Measurements from ENCODE around the gene SLMAP.
A peak's percentile ranks its signal among the peaks of the same experiment; 100 is the strongest.

The SLMAP gene

DNA sequence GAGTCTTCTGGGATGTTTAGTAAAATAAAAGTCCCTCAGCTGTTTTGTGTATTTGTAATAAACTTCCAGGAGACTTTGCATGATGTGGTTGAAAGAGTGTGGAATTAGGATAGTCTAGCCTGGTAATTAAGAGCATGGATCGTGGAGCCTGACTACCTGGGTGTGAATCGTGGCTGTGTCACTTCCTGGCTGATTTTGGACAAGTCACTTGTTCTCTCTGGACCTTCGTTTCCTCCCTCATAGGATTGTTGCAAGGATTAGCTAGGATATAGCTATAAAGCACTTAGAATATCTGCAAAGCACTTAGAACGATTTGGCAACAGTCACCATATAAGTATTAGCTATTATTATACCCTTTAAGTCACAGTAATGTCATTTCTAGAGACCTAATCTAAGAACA, 40.2 kb downstream of the SLMAP start:
- H2AK5ac ChIP-seq (ENCODE audit: low read length, severe bottlenecking), result no peak overlapping the region
- no peak overlapping the region for H3K9ac ChIP-seq (ENCODE audit: low read length)
- H3K18ac ChIP-seq (ENCODE audit: low read depth in 1 of 2, low read length in 2 of 2), result peak overlapping the region in 1 of 2 experiments; percentile 62
- peaks cover under 1% of the 10 kb centered on the region for H3K4me1 ChIP-seq (ENCODE audit: control insufficient read depth, insufficient read depth, low read depth, low read length)
- peak overlapping the region; percentile 60 for H4K8ac ChIP-seq (ENCODE audit: low read length)
- no peak overlapping the region for H3K4ac ChIP-seq (ENCODE audit: low read depth in 1 of 2, low read length in 2 of 2)
- H3K27me3 ChIP-seq (ENCODE audit: control insufficient read depth in 1 of 2, insufficient read depth in 1 of 2, low read length in 2 of 2), result no peaks in the 10 kb centered on the region
- H2BK12ac ChIP-seq (ENCODE audit: low read length in 2 of 2), result no peak overlapping the region
- no peaks in the 10 kb centered on the region for H3K36me3 ChIP-seq (ENCODE audit: control insufficient read depth in 1 of 2, insufficient read depth in 2 of 2, low read depth in 1 of 2, low read length in 2 of 2)
- no peaks in the 10 kb centered on the region for H3K9me3 ChIP-seq (ENCODE audit: control insufficient read depth, low read length)
- peak; percentile 31 for DNase-seq
- H2BK15ac ChIP-seq (ENCODE audit: low read depth, poor library complexity, severe bottlenecking), result no peak overlapping the region
- H3K79me1 ChIP-seq (replicated peaks; ENCODE audit: low read length, poor library complexity, severe bottlenecking), result peaks cover 10% of the 10 kb centered on the region
- no peak overlapping the region for H4K91ac ChIP-seq (ENCODE audit: low read length)
- no peak overlapping the region for H2AFZ ChIP-seq (ENCODE audit: low read depth, low read length)
- H3K23ac ChIP-seq (ENCODE audit: low read length in 2 of 2), result no peak overlapping the region
- no peak overlapping the region for H3K14ac ChIP-seq (ENCODE audit: low read length in 2 of 2)
- H3K27ac ChIP-seq (ENCODE audit: low read length, poor library complexity, severe bottlenecking), result no peak overlapping the region
- WGBS, result 20% methylated on average over 2 of the region's 4 CpGs
- H3K4me3 ChIP-seq (ENCODE audit: insufficient read depth in 1 of 2, low read depth in 1 of 2, low read length in 2 of 2), result no peak overlapping the region
- H2BK5ac ChIP-seq (ENCODE audit: low read depth, low read length, poor library complexity, severe bottlenecking), result no peak overlapping the region
- H2BK120ac ChIP-seq (ENCODE audit: low read depth, low read length), result no peak overlapping the region
- no peak overlapping the region for H3K4me2 ChIP-seq (ENCODE audit: low read length, poor library complexity, severe bottlenecking)

DNA sequence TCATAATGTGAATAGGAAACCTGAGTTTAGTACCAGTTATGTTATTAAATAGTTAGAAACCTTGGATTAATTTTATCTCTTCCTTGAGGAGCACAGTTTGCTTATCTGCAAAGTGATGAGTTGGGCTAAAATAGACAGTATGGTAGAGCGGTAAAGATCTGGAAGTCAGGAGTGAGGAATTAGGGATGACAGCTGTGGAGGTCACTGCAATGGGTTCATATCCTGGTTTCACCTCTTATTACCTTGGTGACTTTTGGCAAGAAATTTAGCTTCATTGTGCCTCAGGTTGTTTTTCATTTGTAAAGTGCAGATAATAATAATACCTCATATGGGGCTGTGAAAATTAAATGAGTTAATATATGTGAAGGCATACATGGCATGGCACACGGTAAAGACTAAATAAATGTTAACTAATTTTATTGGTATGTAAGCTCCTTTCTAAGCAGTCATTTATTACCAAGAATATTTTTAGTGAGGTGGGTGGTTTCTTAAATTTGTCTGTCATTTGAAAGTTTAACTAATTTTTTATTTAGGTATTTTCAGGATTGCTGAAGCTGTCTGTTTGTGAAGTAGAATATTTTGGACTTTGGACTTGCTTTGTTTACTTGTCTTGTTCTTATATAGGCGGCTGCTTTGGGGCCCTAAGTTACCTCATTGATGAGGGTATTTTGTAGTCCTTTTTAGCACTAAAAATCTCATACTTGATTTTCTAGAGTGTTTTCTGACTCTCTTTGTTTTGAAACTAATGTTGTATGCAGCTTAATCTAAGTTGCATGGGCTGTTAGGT, 41.8 kb downstream of the SLMAP start:
- no peak overlapping the region for H3K4me2 ChIP-seq (ENCODE audit: low read length, poor library complexity, severe bottlenecking)
- 89% methylated on average over 3 of the region's 3 CpGs for WGBS

DNA sequence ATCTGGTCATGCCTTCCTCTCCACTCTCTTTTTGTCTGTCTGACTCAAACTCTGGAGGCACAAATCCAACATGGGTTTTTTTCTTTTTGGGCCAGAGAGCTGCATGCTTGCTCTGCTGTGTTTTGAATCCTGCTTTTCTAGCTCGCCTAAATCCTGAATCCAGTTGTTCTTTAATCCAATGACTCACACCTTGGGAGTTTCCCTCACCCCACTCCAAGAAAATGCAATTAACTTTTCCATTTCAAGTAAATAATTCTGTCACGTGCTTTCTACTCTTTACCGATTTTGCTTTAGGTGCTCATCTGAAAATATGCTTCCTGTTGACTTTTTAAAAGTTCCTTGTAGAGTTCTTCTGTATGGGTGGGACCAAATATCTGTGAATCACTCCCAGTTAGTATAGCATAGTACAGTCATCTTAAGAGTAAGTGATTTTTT, 47.6 kb downstream of the SLMAP start:
- DNase-seq, result peak; percentile 96
- 2% methylated on average over 2 of the region's 3 CpGs for WGBS

More for the DNA sequence above, 41.8 kb downstream of the SLMAP start:
- Histone ChIP-seq H3K27ac (ENCODE audit: low read length, poor library complexity, severe bottlenecking) (no peak overlapping the region), H3K14ac (ENCODE audit: low read length in 2 of 2) (no peak overlapping the region), H2BK12ac (ENCODE audit: low read length in 2 of 2) (no peak overlapping the region), H3K9ac (ENCODE audit: low read length) (no peak overlapping the region), H3K36me3 (ENCODE audit: control insufficient read depth in 1 of 2, insufficient read depth in 2 of 2, low read depth in 1 of 2, low read length in 2 of 2) (no peaks in the 10 kb centered on the region), H4K8ac (ENCODE audit: low read length) (no peak overlapping the region), H4K91ac (ENCODE audit: low read length) (no peak overlapping the region), H2BK5ac (ENCODE audit: low read depth, low read length, poor library complexity, severe bottlenecking) (no peak overlapping the region), H3K9me3 (ENCODE audit: control insufficient read depth, low read length) (no peaks in the 10 kb centered on the region), H3K4me3 (ENCODE audit: insufficient read depth in 1 of 2, low read depth in 1 of 2, low read length in 2 of 2) (no peak overlapping the region), H2AFZ (ENCODE audit: low read depth, low read length) (no peak overlapping the region), H3K79me1 (replicated peaks; ENCODE audit: low read length, poor library complexity, severe bottlenecking) (peaks cover 11% of the 10 kb centered on the region), H2BK15ac (ENCODE audit: low read depth, poor library complexity, severe bottlenecking) (no peak overlapping the region), H3K4ac (ENCODE audit: low read depth in 1 of 2, low read length in 2 of 2) (no peak overlapping the region), H3K18ac (ENCODE audit: low read depth in 1 of 2, low read length in 2 of 2) (no peak overlapping the region), H2AK5ac (ENCODE audit: low read length, severe bottlenecking) (no peak overlapping the region), H3K4me1 (ENCODE audit: control insufficient read depth, insufficient read depth, low read depth, low read length) (peaks cover 2% of the 10 kb centered on the region), H2BK120ac (ENCODE audit: low read depth, low read length) (no peak overlapping the region), H3K27me3 (ENCODE audit: control insufficient read depth in 1 of 2, insufficient read depth in 1 of 2, low read length in 2 of 2) (no peaks in the 10 kb centered on the region), H3K23ac (ENCODE audit: low read length in 2 of 2) (no peak overlapping the region)
- DNase-seq, result no peak

DNA sequence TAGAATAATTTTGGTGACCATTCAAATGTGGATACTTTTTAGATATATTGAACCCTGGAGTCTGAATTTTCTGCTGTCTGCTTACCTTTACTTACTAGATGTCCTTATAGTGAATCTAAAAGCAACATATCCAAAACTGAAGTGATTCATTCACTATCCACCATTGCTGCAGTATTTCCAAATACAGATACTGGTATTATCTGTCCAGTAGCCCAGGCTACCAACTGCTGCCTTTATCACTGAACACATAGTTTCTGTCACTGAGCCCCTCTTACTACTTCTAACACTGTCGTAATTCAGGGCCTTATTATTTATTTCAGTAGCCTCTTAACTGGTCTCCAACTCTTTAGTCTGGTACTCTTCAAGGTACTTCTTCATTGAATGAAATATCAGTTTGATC, 49.2 kb downstream of the SLMAP start:
- no peak for DNase-seq
- no peak overlapping the region for H2BK5ac ChIP-seq (ENCODE audit: low read depth, low read length, poor library complexity, severe bottlenecking)

More for the DNA sequence above, 47.6 kb downstream of the SLMAP start:
- Histone ChIP-seq H2BK12ac (ENCODE audit: low read length in 2 of 2) (no peak overlapping the region), H3K36me3 (ENCODE audit: control insufficient read depth in 1 of 2, insufficient read depth in 2 of 2, low read depth in 1 of 2, low read length in 2 of 2) (no peaks in the 10 kb centered on the region), H3K4ac (ENCODE audit: low read depth in 1 of 2, low read length in 2 of 2) (no peak overlapping the region), H4K8ac (ENCODE audit: low read length) (no peak overlapping the region), H3K9me3 (ENCODE audit: control insufficient read depth, low read length) (no peaks in the 10 kb centered on the region), H2BK120ac (ENCODE audit: low read depth, low read length) (no peak overlapping the region), H3K23ac (ENCODE audit: low read length in 2 of 2) (no peak overlapping the region), H3K27me3 (ENCODE audit: control insufficient read depth in 1 of 2, insufficient read depth in 1 of 2, low read length in 2 of 2) (no peaks in the 10 kb centered on the region), H2BK15ac (ENCODE audit: low read depth, poor library complexity, severe bottlenecking) (no peak overlapping the region), H3K9ac (ENCODE audit: low read length) (peak overlapping the region; percentile 70), H2BK5ac (ENCODE audit: low read depth, low read length, poor library complexity, severe bottlenecking) (no peak overlapping the region), H3K79me1 (replicated peaks; ENCODE audit: low read length, poor library complexity, severe bottlenecking) (peaks cover 10% of the 10 kb centered on the region), H3K4me2 (ENCODE audit: low read length, poor library complexity, severe bottlenecking) (no peak overlapping the region), H2AFZ (ENCODE audit: low read depth, low read length) (no peak overlapping the region), H3K27ac (ENCODE audit: low read length, poor library complexity, severe bottlenecking) (peak overlapping the region; percentile 43), H4K91ac (ENCODE audit: low read length) (no peak overlapping the region), H3K4me3 (ENCODE audit: insufficient read depth in 1 of 2, low read depth in 1 of 2, low read length in 2 of 2) (peak overlapping the region in 1 of 2 experiments; percentile 70), H3K4me1 (ENCODE audit: control insufficient read depth, insufficient read depth, low read depth, low read length) (peaks cover 5% of the 10 kb centered on the region), H2AK5ac (ENCODE audit: low read length, severe bottlenecking) (no peak overlapping the region), H3K18ac (ENCODE audit: low read depth in 1 of 2, low read length in 2 of 2) (no peak overlapping the region), H3K14ac (ENCODE audit: low read length in 2 of 2) (no peak overlapping the region)

More for the DNA sequence above, 49.2 kb downstream of the SLMAP start:
- Histone ChIP-seq H2AK5ac (ENCODE audit: low read length, severe bottlenecking) (no peak overlapping the region), H3K4ac (ENCODE audit: low read depth in 1 of 2, low read length in 2 of 2) (no peak overlapping the region), H4K91ac (ENCODE audit: low read length) (no peak overlapping the region), H3K9ac (ENCODE audit: low read length) (peak overlapping the region; percentile 23), H3K27me3 (ENCODE audit: control insufficient read depth in 1 of 2, insufficient read depth in 1 of 2, low read length in 2 of 2) (no peaks in the 10 kb centered on the region), H4K8ac (ENCODE audit: low read length) (no peak overlapping the region), H3K14ac (ENCODE audit: low read length in 2 of 2) (no peak overlapping the region), H3K27ac (ENCODE audit: low read length, poor library complexity, severe bottlenecking) (no peak overlapping the region), H3K9me3 (ENCODE audit: control insufficient read depth, low read length) (no peaks in the 10 kb centered on the region), H2BK12ac (ENCODE audit: low read length in 2 of 2) (no peak overlapping the region), H3K4me1 (ENCODE audit: control insufficient read depth, insufficient read depth, low read depth, low read length) (peaks cover 5% of the 10 kb centered on the region), H2BK15ac (ENCODE audit: low read depth, poor library complexity, severe bottlenecking) (no peak overlapping the region), H3K36me3 (ENCODE audit: control insufficient read depth in 1 of 2, insufficient read depth in 2 of 2, low read depth in 1 of 2, low read length in 2 of 2) (no peaks in the 10 kb centered on the region), H2BK120ac (ENCODE audit: low read depth, low read length) (no peak overlapping the region), H3K23ac (ENCODE audit: low read length in 2 of 2) (no peak overlapping the region), H2AFZ (ENCODE audit: low read depth, low read length) (no peak overlapping the region), H3K18ac (ENCODE audit: low read depth in 1 of 2, low read length in 2 of 2) (no peak overlapping the region), H3K4me2 (ENCODE audit: low read length, poor library complexity, severe bottlenecking) (no peak overlapping the region), H3K79me1 (replicated peaks; ENCODE audit: low read length, poor library complexity, severe bottlenecking) (peaks cover 13% of the 10 kb centered on the region), H3K4me3 (ENCODE audit: insufficient read depth in 1 of 2, low read depth in 1 of 2, low read length in 2 of 2) (no peak overlapping the region)
- 92% methylated on average over 1 of the region's 1 CpG for WGBS

All from mesenchymal stem cell (in vitro differentiated cells and primary cell).